Fibroblast of the aortic adventitia (primary cell): ENCODE results near the gene ANKRD17. TPM values are rescaled to one million over a fixed set of nuclear protein-coding genes. Genes with fewer than 3 reads are reported as not detected.

Experiments used
- DNase-seq: peaks from one replicate; pipeline ENCODE4 v3.0.0-alpha.2; 2010; ENCODE audit warnings: low read depth
- H3K4me3 ChIP-seq: 2 replicates; pipeline ENCODE4 v1.5.1; 2011; ENCODE audit warnings: low read depth, mild to moderate bottlenecking, control low read depth, low read length, moderate library complexity
- small RNA-seq: library from RNA; depleted of rRNA; stranded (forward); fragments of <200 nt; gene quantifications from one replicate; pipeline ENCODE3, GENCODE V24; 2012
- total RNA-seq: library from RNA; depleted of rRNA; stranded (reverse); fragments of >200 nt; gene quantifications from 2 replicates; pipeline ENCODE4 v1.2.3, GENCODE V29; 2012; ENCODE audit warnings: low replicate concordance
- TF ChIP-seq, protein P1 (sequence below): IDR thresholded peaks from 2 replicates; pipeline ENCODE4 v1.5.1; 2011; ENCODE audit warnings: mild to moderate bottlenecking, low read length, control low read depth, inconsistent platforms; ENCODE audit not compliant: insufficient read depth

ANKRD17 gene
- total RNA-seq, 1 donor: 72.5 TPM

DNA sequence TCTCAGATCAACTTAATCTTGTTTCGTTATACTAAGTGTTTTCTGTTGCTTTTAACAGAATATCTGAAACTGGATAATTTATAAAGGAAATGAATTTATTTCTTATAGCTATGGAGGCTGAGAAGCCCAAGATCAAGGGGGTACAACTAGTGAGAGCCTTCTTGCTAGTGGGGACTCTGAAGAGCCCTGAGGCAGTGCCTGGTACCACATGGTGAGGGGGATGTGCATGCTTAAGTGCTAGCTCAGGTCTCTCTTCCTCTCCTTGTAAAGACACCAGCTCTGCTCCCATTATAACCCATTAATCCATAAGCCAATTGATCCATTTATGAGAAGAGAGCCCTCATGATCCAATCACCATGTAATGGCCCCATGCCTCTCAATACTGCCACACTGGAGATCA is 207.0 kb downstream of the ANKRD17 start:
- H3K4me3 ChIP-seq: no peak overlapping the region
- TF ChIP-seq, protein P1, sequence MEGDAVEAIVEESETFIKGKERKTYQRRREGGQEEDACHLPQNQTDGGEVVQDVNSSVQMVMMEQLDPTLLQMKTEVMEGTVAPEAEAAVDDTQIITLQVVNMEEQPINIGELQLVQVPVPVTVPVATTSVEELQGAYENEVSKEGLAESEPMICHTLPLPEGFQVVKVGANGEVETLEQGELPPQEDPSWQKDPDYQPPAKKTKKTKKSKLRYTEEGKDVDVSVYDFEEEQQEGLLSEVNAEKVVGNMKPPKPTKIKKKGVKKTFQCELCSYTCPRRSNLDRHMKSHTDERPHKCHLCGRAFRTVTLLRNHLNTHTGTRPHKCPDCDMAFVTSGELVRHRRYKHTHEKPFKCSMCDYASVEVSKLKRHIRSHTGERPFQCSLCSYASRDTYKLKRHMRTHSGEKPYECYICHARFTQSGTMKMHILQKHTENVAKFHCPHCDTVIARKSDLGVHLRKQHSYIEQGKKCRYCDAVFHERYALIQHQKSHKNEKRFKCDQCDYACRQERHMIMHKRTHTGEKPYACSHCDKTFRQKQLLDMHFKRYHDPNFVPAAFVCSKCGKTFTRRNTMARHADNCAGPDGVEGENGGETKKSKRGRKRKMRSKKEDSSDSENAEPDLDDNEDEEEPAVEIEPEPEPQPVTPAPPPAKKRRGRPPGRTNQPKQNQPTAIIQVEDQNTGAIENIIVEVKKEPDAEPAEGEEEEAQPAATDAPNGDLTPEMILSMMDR: no peak
- DNase-seq: no peak

DNA sequence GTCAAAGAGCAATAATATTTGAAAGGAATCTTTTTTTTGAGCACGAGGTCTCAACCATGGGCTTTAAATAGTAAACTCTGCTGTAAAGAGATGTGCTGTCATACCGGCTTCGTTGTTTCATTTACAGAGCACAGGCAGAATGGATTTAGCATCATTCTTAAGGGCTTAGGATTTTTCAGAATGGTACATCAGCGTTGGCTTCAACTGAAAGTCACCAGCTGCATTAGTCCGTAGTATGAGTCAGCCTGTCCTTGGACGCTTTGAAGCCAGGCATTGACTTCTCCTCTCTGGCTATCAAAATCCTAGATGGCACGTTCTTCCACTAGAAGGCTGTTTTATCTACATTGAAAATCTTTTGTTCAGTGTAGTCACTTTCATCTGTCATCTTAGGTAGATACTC is 212.7 kb downstream of the ANKRD17 start:
- no peak for DNase-seq
- H3K4me3 ChIP-seq: no peak overlapping the region
- TF ChIP-seq, protein P1: no peak

DNA sequence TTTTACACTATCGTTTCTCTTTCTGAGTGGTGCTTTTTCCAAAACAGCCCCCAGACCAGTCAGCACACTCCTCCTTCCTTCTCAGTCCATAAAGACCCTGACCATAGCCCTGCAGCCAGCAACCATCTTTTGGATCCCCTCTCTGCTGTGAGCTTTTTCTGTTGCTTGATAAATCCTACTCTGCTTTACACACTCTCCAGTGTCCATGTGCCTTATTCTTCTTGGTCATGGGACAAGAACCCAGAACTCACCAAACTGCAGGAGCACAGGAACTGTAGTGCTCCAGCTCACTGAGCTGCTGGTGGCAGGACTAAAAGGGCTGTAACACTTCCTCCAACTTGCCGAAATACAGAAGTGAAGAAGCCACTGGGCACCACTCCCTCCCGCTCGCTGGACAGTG is 221.5 kb downstream of the ANKRD17 start:
- no peak overlapping the region for H3K4me3 ChIP-seq
- DNase-seq: no peak
- TF ChIP-seq, protein P1: no peak

DNA sequence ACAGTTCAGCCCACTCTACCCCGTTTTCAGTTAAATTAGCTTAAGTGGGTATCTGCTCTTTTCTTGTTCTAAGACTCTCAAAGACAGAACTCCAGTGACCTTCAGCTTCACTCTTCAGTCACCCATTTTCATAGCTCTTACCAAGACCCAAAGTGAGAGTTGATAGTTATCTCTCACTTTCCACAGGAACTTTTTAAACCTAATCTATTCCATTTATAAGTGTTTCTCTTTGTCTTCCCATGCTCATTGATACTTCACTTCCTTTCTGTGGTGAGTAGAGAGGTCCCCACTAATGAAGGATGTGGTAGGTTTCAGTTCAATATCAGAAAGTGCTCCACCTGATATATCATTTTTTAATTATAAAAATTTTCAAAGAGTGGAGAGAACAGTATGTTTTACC is 222.5 kb downstream of the ANKRD17 start:
- H3K4me3 ChIP-seq: no peak overlapping the region
- DNase-seq: no peak
- TF ChIP-seq, protein P1: no peak

DNA sequence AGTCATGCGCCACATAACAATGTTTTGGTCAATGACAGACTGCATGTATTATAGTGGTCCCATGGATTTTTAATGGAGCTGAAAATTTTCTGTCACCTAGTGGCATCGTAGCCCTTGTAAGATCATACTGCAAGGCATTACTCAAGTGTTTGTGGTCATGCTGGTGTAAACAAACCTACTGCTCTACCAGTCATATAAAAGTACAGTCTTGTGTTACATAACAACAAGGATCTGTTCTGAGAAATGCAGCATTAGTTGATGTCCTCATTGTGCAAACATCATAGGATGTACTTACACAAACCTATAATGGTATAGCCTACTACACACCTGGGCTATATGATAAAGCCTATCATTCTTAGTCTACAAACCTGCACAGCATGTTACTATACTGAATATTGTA is 223.7 kb downstream of the ANKRD17 start:
- H3K4me3 ChIP-seq: no peak overlapping the region
- DNase-seq: no peak
- TF ChIP-seq, protein P1: no peak

DNA sequence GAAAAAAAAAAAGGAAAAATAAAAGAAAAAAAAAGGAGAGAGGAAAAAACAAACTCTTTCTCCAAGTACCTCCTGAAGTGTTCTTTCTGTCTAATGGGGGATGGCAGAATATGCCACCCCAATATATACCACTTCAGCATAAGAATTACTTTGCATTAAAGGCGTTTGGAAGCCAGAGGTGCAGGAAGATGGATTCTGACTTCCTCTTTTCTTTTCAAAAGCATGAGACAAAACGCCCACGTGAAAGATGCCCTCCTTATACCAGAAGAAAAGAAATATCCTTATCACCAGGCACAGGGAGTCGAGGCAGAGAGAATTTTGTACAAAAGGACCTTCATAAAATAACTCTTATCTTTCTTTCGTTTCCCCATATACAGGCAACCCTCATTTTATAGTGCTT is 230.0 kb downstream of the ANKRD17 start:
- no peak overlapping the region for H3K4me3 ChIP-seq
- DNase-seq: no peak
- TF ChIP-seq, protein P1: no peak

Small RNA genes within 50 kb of the gene (small RNA-seq; reads per million reads assigned to genes)
- gene RF00334: not detected
- not detected for gene RNU6ATAC5P

Other genes starting within 250 kb of the ANKRD17 start
- gene COX18, start 189.1 kb downstream of the ANKRD17 start, total RNA-seq: 14.5 and 22.9 TPM in 2 replicates
- not detected in 2 replicates for gene ALB, start 145.5 kb upstream of the ANKRD17 start, total RNA-seq
- 0.90 TPM in 1 of 2 replicates, not detected in the other for gene AFP, start 177.4 kb upstream of the ANKRD17 start, total RNA-seq
- gene AFM, start 222.9 kb upstream of the ANKRD17 start, total RNA-seq: not detected in 2 replicates